Mucosa of stomach (tissue), 1 donor: ENCODE data around the gene GAK.
"Not testable (repeated sequence)": the region's sequence is repeated elsewhere in the genome, so short reads cannot be mapped to it uniquely, and the experiment has no call there.

Source experiments
- H3K27me3 ChIP-seq: one replicate; pipeline ENCODE4 v1.7.0; 2013; ENCODE audit warnings: mild to moderate bottlenecking, low read length; ENCODE audit not compliant: control insufficient read depth, insufficient read depth
- H3K36me3 ChIP-seq: one replicate; pipeline ENCODE4 v1.7.0; 2013; ENCODE audit warnings: low read length; ENCODE audit not compliant: control insufficient read depth, insufficient read depth
- H3K4me1 ChIP-seq: one replicate; pipeline ENCODE4 v1.7.0; 2013; ENCODE audit warnings: mild to moderate bottlenecking, low read length; ENCODE audit not compliant: control insufficient read depth, insufficient read depth
- H3K4me3 ChIP-seq: one replicate; pipeline ENCODE4 v1.7.0; 2013; ENCODE audit warnings: low read length
- H3K9ac ChIP-seq: one replicate; pipeline ENCODE4 v1.7.0; 2013; ENCODE audit warnings: mild to moderate bottlenecking, low read length, moderate library complexity
- H3K9me3 ChIP-seq: one replicate; pipeline ENCODE4 v1.7.0; 2013; ENCODE audit warnings: mild to moderate bottlenecking, low read length, moderate library complexity; ENCODE audit not compliant: control insufficient read depth
- donor health status: Pancreatic carcinoma.

Gene GAK

DNA sequence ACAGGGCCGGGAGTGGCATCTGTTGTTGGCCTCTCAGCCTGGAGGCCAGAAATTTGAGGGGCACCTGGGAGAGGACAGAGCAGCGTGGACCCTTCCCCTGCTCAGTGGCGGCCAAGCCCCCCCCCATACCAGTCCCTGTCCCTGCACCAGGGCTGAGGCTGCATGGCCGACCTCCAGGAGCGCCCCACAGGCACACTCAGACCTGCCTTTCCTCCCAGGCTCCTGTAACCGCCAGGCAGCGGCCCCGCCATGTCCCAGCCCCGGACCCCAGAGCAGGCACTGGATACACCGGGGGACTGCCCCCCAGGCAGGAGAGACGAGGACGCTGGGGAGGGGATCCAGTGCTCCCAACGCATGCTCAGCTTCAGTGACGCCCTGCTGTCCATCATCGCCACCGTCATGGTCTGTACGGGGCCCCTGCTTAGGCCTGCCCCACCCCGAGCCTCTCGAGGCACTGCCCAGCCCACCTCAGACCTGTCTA lies 15.4 kb upstream of the GAK start:
- Histone ChIP-seq H3K9me3 (no peaks in the 10 kb centered on the region), H3K4me3 (no peak overlapping the region), H3K36me3 (no peaks in the 10 kb centered on the region), H3K9ac (no peak overlapping the region), H3K4me1 (no peaks in the 10 kb centered on the region), H3K27me3 (no peaks in the 10 kb centered on the region)

DNA sequence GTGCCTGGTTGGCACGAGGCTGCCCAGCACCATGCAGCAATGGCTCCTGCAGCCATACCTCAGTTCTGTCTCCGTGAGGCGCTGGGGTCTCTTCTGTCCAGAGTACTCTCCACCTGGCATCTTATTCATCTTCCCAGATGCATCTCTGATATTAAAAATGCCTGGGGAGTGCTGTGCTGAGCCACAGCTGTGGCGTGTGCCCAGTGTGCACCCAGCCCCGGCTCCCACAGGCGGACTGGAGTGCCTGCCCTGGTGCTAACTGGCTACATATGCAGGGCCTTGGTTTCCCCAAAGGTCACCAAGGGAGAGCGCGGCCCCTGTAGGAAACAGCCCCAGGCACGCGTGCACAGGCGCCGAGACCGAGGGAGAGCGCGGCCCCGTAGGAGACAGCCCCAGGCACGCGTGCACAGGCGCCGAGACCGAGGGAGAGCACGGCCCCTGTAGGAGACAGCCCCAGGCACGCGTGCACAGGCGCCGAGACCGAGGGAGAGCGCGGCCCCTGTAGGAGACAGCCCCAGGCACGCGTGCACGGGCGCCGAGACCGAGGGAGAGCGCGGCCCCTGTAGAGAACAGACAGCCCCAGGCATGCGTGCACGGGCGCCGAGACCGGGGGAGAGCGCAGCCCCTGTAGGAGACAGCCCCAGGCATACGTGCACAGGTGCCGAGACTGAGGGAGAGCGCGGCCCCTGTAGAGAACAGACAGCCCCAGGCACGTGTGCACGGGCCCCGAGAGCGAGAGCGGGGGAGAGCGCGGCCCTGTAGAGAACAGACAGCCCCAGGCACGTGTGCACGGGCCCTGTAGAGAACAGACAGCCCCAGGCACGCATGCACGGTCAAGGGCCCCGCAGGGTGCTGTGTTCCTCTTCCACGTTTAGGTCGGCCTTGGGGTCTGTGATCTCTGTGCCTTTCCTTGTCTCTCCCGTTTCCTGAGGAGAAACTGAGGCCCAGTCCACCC lies 14.7 kb upstream of the GAK start:
- H3K4me3 ChIP-seq = no peak overlapping the region
- no peak overlapping the region for H3K9ac ChIP-seq
- H3K9me3 ChIP-seq = no peaks in the 10 kb centered on the region
- H3K27me3 ChIP-seq = no peaks in the 10 kb centered on the region
- no peaks in the 10 kb centered on the region for H3K36me3 ChIP-seq
- H3K4me1 ChIP-seq = no peaks in the 10 kb centered on the region

GRCh38 chr4:946103-946450 lies 14.0 kb upstream of the GAK start:
- H3K27me3 ChIP-seq = no peaks in the 10 kb centered on the region
- H3K4me3 ChIP-seq = no peak overlapping the region
- no peaks in the 10 kb centered on the region for H3K36me3 ChIP-seq
- no peak overlapping the region for H3K9ac ChIP-seq
- no peaks in the 10 kb centered on the region for H3K9me3 ChIP-seq
- no peaks in the 10 kb centered on the region for H3K4me1 ChIP-seq

DNA sequence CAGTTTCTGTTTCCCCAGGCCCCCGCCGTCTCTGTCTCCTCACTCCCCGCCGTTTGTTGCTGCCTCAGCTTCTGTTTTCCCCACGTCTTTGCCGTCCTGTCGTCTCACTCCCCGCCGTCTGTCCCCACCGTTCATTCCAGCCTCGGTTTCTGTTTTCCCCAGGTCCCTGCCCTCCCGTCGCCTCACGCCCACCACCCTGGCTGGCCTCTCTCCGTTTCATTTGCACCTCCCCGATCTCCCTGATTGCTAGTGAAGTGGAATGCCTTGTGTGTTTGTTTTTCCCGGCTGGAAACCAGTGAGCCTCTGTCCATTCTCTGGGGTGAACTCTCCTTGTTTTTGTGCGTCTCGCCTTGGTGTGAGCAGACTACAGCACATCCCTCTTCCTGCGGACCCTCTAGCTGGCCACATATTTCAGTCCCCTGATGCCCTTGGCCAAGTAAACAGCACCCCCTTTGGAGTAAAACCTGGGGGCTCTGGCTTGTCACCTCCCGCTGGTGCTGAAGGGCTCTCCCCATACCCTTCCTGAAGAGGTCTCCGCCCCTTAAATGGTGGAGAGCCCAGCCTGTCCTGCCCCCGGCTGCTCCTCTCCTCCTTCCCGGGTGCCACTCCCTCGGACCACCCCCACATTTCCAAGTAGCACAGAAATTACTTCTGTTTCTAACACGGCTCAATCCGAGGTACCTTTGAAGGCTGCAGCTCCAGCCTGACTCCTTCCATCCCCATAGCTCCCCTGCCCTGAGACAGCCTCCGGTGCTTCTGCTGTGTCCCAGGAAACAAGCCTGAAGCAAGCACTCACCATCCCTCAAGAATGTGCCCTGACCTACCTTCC lies 13.4 kb upstream of the GAK start:
- no peaks in the 10 kb centered on the region for H3K27me3 ChIP-seq
- H3K9ac ChIP-seq = no peak overlapping the region
- no peak overlapping the region for H3K4me3 ChIP-seq
- no peaks in the 10 kb centered on the region for H3K36me3 ChIP-seq
- H3K9me3 ChIP-seq = no peaks in the 10 kb centered on the region
- no peaks in the 10 kb centered on the region for H3K4me1 ChIP-seq

DNA sequence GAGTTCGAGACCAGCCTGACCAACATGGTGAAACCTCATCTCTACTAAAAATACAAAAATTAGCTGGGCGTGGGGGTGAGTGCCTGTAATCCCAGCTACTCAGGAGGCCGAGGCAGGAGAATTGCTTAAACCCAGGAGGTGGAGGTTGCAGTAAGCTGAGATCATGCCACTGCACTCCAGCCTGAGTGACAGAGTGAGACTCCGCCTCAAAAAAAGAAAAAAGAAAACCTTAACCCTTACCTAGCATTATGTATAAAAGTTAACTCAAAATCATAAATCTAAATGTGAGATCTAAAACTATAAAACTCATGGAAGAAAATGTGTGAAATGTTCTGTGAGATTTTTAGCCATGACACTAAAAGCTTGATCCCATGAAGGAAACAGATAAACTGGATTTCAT lies 7.4 kb upstream of the GAK start:
- not testable (repeated sequence) for H3K9me3 ChIP-seq, H3K36me3 ChIP-seq, H3K4me1 ChIP-seq, H3K4me3 ChIP-seq, H3K27me3 ChIP-seq, H3K9ac ChIP-seq

DNA sequence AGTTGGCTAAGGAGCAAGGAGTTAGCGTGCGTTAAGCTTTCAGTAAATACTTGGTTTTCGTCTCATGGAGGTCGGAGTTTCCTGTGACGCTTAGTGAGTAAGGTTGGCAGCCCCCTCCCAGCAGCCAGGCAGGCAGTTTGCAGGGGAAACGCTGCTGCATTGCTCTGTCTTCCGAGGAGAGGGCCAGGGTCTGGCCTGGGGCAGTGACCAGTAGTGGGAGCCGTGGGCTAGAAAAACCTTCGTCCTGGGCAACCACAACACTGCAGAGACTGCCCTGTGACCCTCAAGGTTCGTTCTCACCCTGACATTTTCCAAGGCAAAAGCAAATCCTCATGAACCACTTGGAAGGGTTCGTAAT lies 576 bp upstream of the GAK start:
- Histone ChIP-seq H3K9ac (peak overlapping the region; percentile 95), H3K4me3 (peak overlapping the region; percentile 85)

GRCh38 chr4:931194-931959 lies 739 bp downstream of the GAK start:
- Histone ChIP-seq H3K27me3 (no peaks in the 10 kb centered on the region), H3K4me1 (peaks cover 27% of the 10 kb centered on the region), H3K9ac (peak overlapping the region; percentile 95), H3K9me3 (no peaks in the 10 kb centered on the region), H3K4me3 (peak overlapping the region; percentile 85), H3K36me3 (no peaks in the 10 kb centered on the region)

More for the DNA sequence above, 576 bp upstream of the GAK start:
- Histone ChIP-seq H3K9me3 (no peaks in the 10 kb centered on the region), H3K27me3 (no peaks in the 10 kb centered on the region), H3K4me1 (peaks cover 25% of the 10 kb centered on the region), H3K36me3 (no peaks in the 10 kb centered on the region)

- H3K27me3 ChIP-seq = no peaks in the 10 kb centered on the region
- peak overlapping the region; percentile 95 for H3K9ac ChIP-seq
- peaks cover 33% of the 10 kb centered on the region for H3K4me1 ChIP-seq
- no peaks in the 10 kb centered on the region for H3K9me3 ChIP-seq
- H3K4me3 ChIP-seq = peak overlapping the region; percentile 85
- no peaks in the 10 kb centered on the region for H3K36me3 ChIP-seq
Observed at GRCh38 chr4:930827-931193, 1.3 kb downstream of the GAK start.

DNA sequence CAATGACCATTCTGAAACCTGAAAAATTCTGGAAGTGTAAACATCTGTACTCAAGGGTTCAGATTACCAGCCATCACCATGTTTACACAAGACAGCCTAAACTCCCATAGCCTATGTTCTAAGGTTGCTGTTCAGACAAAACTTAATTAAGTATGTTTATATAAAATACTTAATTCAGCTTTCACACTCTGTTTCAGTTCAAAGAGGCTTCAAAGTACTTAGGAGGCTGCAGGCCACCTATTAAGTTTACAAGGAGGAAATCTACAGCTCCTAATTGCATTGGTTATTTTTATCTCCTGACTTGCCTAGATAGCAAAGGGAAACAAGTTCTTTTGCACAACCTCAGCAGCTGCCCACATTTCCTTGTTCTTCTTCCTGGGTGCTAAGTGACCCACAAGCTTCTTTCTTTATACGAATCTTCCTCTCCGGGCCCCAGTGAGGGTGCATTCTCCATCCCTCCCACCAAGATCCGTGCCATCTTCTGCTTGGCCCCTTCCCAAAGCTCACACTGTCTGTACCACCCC lies 2.0 kb downstream of the GAK start:
- Histone ChIP-seq H3K4me1 (peaks cover 33% of the 10 kb centered on the region), H3K4me3 (peak overlapping the region; percentile 85), H3K9ac (peak overlapping the region; percentile 95), H3K36me3 (no peaks in the 10 kb centered on the region), H3K9me3 (no peaks in the 10 kb centered on the region), H3K27me3 (no peaks in the 10 kb centered on the region)

DNA sequence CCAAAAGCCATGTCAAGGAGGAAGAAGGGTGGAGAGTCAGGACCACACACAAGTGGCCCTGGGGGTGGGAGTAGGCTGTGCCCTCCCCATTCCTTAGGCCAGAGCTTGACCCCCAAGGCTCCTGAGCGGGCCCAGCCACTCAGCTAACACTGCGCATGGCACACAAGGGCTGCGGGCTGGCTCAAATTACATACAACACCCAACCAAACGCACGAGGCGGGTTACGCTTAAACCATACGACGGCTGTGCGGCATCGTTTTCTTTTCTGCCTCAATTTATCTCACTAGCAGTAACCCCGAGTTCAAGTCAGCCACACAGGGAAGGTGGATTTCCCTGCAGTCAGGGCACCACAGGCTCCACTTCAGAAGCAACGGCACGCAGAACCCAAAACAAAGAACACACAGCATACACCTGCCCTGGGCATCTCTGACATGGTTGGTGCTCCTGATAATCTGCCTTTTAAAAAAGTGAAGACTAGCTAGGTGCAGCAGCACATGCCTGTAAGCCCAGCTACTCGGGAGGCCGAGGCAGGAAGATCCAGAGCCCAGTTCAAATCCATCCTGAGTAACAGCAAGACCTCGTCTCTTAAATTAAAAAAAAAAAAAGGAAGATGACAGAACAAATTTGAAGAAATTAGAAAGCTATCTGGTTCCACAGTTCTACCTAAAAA lies 2.9 kb downstream of the GAK start:
- H3K4me1 ChIP-seq = peaks cover 38% of the 10 kb centered on the region
- H3K27me3 ChIP-seq = no peaks in the 10 kb centered on the region

DNA sequence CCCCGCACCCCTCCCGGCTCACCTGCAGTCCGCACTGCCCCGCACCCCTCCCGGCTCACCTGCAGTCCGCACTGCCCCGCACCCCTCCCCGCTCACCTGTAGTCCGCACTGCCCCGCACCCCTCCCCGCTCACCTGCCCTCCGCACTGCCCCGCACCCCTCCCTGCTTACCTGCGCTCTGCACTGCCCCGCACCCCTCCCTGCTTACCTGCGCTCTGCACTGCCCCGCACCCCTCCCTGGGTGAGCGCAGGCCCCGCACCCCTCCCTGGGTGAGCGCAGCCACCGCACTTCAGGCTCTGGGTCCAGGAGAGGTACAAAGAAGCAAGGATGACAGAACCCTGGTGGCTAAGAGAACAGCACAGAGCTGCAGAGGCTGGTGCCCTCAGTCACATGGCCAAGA lies 4.5 kb downstream of the GAK start:
- H3K4me3 ChIP-seq, H3K36me3 ChIP-seq, H3K27me3 ChIP-seq, H3K9ac ChIP-seq, H3K9me3 ChIP-seq: not testable (repeated sequence)
- H3K4me1 ChIP-seq = peaks cover 38% of the 10 kb centered on the region

More for the DNA sequence above, 2.9 kb downstream of the GAK start:
- no peaks in the 10 kb centered on the region for H3K9me3 ChIP-seq
- H3K9ac ChIP-seq = no peak overlapping the region
- no peak overlapping the region for H3K4me3 ChIP-seq
- H3K36me3 ChIP-seq = no peaks in the 10 kb centered on the region
